Measurements from ENCODE around the gene GIPC3.

DNA sequence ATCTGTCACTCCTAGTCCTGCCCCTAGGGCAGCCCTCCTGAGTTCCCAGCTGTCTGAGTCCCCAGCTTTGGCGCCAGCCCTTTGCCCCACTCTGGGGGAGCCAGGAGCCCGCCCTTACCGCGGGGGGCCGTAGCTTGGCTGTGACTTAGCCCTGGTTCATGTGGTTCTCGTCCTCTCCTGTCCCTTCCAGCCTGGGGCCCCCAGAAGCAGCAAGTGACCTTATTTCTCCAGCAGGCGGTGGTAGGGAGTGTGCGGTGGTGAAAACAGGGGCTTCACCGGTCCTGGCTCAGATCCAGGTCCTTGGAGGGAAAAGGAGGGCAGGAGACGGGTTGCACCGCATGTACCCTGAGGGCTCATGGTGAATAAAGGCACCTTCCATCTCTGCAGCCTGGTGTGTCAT is 7.9 kb downstream of the GIPC3 start:
- TF ChIP-seq, protein P1, sequence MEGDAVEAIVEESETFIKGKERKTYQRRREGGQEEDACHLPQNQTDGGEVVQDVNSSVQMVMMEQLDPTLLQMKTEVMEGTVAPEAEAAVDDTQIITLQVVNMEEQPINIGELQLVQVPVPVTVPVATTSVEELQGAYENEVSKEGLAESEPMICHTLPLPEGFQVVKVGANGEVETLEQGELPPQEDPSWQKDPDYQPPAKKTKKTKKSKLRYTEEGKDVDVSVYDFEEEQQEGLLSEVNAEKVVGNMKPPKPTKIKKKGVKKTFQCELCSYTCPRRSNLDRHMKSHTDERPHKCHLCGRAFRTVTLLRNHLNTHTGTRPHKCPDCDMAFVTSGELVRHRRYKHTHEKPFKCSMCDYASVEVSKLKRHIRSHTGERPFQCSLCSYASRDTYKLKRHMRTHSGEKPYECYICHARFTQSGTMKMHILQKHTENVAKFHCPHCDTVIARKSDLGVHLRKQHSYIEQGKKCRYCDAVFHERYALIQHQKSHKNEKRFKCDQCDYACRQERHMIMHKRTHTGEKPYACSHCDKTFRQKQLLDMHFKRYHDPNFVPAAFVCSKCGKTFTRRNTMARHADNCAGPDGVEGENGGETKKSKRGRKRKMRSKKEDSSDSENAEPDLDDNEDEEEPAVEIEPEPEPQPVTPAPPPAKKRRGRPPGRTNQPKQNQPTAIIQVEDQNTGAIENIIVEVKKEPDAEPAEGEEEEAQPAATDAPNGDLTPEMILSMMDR (tag by site-specific recombination; IDR thresholded peaks at IDR 0.05), result no peak
- TF ChIP-seq, protein P2, sequence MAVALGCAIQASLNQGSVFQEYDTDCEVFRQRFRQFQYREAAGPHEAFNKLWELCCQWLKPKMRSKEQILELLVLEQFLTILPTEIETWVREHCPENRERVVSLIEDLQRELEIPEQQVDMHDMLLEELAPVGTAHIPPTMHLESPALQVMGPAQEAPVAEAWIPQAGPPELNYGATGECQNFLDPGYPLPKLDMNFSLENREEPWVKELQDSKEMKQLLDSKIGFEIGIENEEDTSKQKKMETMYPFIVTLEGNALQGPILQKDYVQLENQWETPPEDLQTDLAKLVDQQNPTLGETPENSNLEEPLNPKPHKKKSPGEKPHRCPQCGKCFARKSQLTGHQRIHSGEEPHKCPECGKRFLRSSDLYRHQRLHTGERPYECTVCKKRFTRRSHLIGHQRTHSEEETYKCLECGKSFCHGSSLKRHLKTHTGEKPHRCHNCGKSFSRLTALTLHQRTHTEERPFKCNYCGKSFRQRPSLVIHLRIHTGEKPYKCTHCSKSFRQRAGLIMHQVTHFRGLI (tag by site-specific recombination; IDR thresholded peaks at IDR 0.05), result no peak
- TF ChIP-seq ZNF513 (tag by site-specific recombination; IDR thresholded peaks at IDR 0.05), result no peak
- TF ChIP-seq ZBTB20 (tag by site-specific recombination; IDR thresholded peaks at IDR 0.05), result no peak
- no peak for TF ChIP-seq ZEB2 (tag by site-specific recombination; IDR thresholded peaks at IDR 0.05)
- no peak for TF ChIP-seq ZBTB8A (tag by site-specific recombination; IDR thresholded peaks at IDR 0.05)
- no peak for TF ChIP-seq ZNF785 (tag by site-specific recombination; IDR thresholded peaks at IDR 0.05)
